ENCODE data around the gene RPIA.
"Not testable (repeated sequence)": the region's sequence is repeated elsewhere in the genome, so short reads cannot be mapped to it uniquely, and the experiment has no call there.

RPIA gene

GRCh38 chr2:88789213-88789612, 97.7 kb downstream of the RPIA start:
- DNase-seq (ENCODE audit: low read depth), result not testable (repeated sequence)

GRCh38 chr2:88795932-88796331, 104.5 kb downstream of the RPIA start:
- DNase-seq (ENCODE audit: low read depth), result not testable (repeated sequence)

GRCh38 chr2:88796523-88796922, 105.0 kb downstream of the RPIA start:
- not testable (repeated sequence) for DNase-seq (ENCODE audit: low read depth)

GRCh38 chr2:88797164-88797563, 105.7 kb downstream of the RPIA start:
- DNase-seq (ENCODE audit: low read depth), result not testable (repeated sequence)

Measured in non-pigmented ciliary epithelial cell (primary cell).